HepG2 (cell line): Measurements from ENCODE around the gene PRKAR1B. TPM values are rescaled to one million over a fixed set of nuclear protein-coding genes. Genes with fewer than 3 reads are reported as not detected.

ENCODE experiments used
- GFI1 ChIP-seq: sonication (generic); formaldehyde crosslinking; IDR thresholded peaks from 2 replicates; pipeline ENCODE4 v1.5.0; 2020; ENCODE audit warnings: missing genetic modification reagents, mild to moderate bottlenecking, borderline replicate concordance
- KLF13 ChIP-seq: sonication (generic); formaldehyde crosslinking; IDR thresholded peaks from 2 replicates; pipeline ENCODE4 v1.4.0; 2020; ENCODE audit warnings: mild to moderate bottlenecking, missing genetic modification reagents
- KLF9 ChIP-seq: IDR thresholded peaks from 2 replicates; pipeline ENCODE4 v1.6.1; 2016; ENCODE audit warnings: low read depth
- MAFG ChIP-seq: sonication (generic); formaldehyde crosslinking; IDR thresholded peaks from 2 replicates; pipeline ENCODE4 v1.5.1; 2020; ENCODE audit warnings: mild to moderate bottlenecking, missing genetic modification reagents
- MIER3 ChIP-seq: IDR thresholded peaks from 2 replicates; pipeline ENCODE4 v1.6.1; 2016; ENCODE audit warnings: missing compliant biosample characterization, borderline replicate concordance
- MIXL1 ChIP-seq: IDR thresholded peaks from 2 replicates; pipeline ENCODE4 v1.6.1; 2016
- POLR2AphosphoS5 ChIP-seq: IDR thresholded peaks from 2 replicates; pipeline ENCODE4 v1.6.1; 2012; ENCODE audit warnings: low read depth, low read length
- PRMT3 ChIP-seq: sonication (generic); formaldehyde crosslinking; IDR thresholded peaks from 2 replicates; pipeline ENCODE4 v1.8.1; 2022; ENCODE audit warnings: low read depth, mild to moderate bottlenecking, moderate library complexity, missing genetic modification reagents, borderline replicate concordance
- REL ChIP-seq: sonication (generic); formaldehyde crosslinking; conservative IDR thresholded peaks from 2 replicates; pipeline ENCODE4 v1.8.0; 2022; ENCODE audit warnings: mild to moderate bottlenecking, missing genetic modification reagents, moderate library complexity
- SALL1 ChIP-seq: sonication (generic); formaldehyde crosslinking; IDR thresholded peaks from 2 replicates; pipeline ENCODE4 v1.8.0; 2022; ENCODE audit warnings: mild to moderate bottlenecking, missing genetic modification reagents
- SNAI1 ChIP-seq: sonication (generic); formaldehyde crosslinking; IDR thresholded peaks from 2 replicates; pipeline ENCODE4 v1.5.0; 2020; ENCODE audit warnings: mild to moderate bottlenecking, missing genetic modification reagents, borderline replicate concordance
- SNAPC2 ChIP-seq: sonication (generic); formaldehyde crosslinking; IDR thresholded peaks from 2 replicates; pipeline ENCODE4 v1.8.1; 2022; ENCODE audit warnings: mild to moderate bottlenecking, missing genetic modification reagents
- SNAPC4 ChIP-seq: sonication (generic); formaldehyde crosslinking; IDR thresholded peaks from 2 replicates; pipeline ENCODE4 v1.4.0; 2020; ENCODE audit warnings: mild to moderate bottlenecking, missing genetic modification reagents
- TBL1XR1 ChIP-seq: fragments of 150-350 bp; IDR thresholded peaks from 2 replicates; pipeline ENCODE4 v1.6.1; 2014; ENCODE audit warnings: borderline replicate concordance, low read length; ENCODE audit not compliant: partially characterized antibody
- TERF1 ChIP-seq: sonication (generic); formaldehyde crosslinking; IDR thresholded peaks from 2 replicates; pipeline ENCODE4 v1.8.0; 2022; ENCODE audit warnings: mild to moderate bottlenecking, missing genetic modification reagents, moderate library complexity
- ZBTB21 ChIP-seq: sonication (generic); formaldehyde crosslinking; IDR thresholded peaks from 2 replicates; pipeline ENCODE4 v1.4.0; 2020; ENCODE audit warnings: missing genetic modification reagents
- ZBTB7A ChIP-seq: sonication (generic); formaldehyde crosslinking; IDR thresholded peaks from 2 replicates; pipeline ENCODE4 v1.8.0; 2022; ENCODE audit warnings: mild to moderate bottlenecking, missing genetic modification reagents
- ZMYM4 ChIP-seq: sonication (generic); formaldehyde crosslinking; IDR thresholded peaks from 2 replicates; pipeline ENCODE4 v1.8.1; 2023; ENCODE audit warnings: mild to moderate bottlenecking, missing genetic modification reagents
- ZNF101 ChIP-seq: sonication (generic); formaldehyde crosslinking; IDR thresholded peaks from 2 replicates; pipeline ENCODE4 v1.4.0; 2020; ENCODE audit warnings: mild to moderate bottlenecking, low read depth, missing genetic modification reagents, borderline replicate concordance
- ZNF331 ChIP-seq: sonication (generic); formaldehyde crosslinking; IDR thresholded peaks from 2 replicates; pipeline ENCODE4 v1.4.0; 2020; ENCODE audit warnings: missing genetic modification reagents
- ZNF780A ChIP-seq: sonication (generic); formaldehyde crosslinking; IDR thresholded peaks from 2 replicates; pipeline ENCODE4 v1.8.0; 2022; ENCODE audit warnings: mild to moderate bottlenecking, missing genetic modification reagents, moderate library complexity
- ZNF83 ChIP-seq: sonication (generic); formaldehyde crosslinking; IDR thresholded peaks from 2 replicates; pipeline ENCODE4 v1.4.0; 2020; ENCODE audit warnings: missing genetic modification reagents, mild to moderate bottlenecking, borderline replicate concordance
- polyA plus RNA-seq, 8 experiments: library from polyadenylated mRNA; depleted of rRNA in 3 of 8; stranded (reverse) in 7 of 8; unstranded in 1 of 8; fragments of >200 nt; fragmentation: Illumina TruSeq in 4 of 8; extraction: Trizol in 4 of 8; gene quantifications; 2 replicates each; pipeline versions ENCODE4 v1.2.1 to v1.2.3, GENCODE V29; 2011 to 2016; ENCODE audit warnings: low read depth in 4 of 8, missing spikeins in 1 of 8, mixed read lengths in 1 of 8; ENCODE audit not compliant: insufficient read depth in 1 of 8
- total RNA-seq, 5 experiments: library from RNA; depleted of rRNA; stranded (reverse); fragments of >200 nt; fragmentation: Illumina TruSeq; extraction: Trizol; gene quantifications; 2 replicates each; pipeline ENCODE4 v1.2.3, GENCODE V29; 2016; ENCODE audit warnings: low read depth in 1 of 5
- TF ChIP-seq, protein P1 (sequence below), 2 experiments: fragments of 450-650 bp in 1 of 2; sonication (generic) in 1 of 2; formaldehyde crosslinking; IDR thresholded peaks; 2 replicates each; pipeline versions ENCODE4 v1.5.0 to v1.8.0; 2020 to 2022; ENCODE audit warnings: mild to moderate bottlenecking in 1 of 2, missing genetic modification reagents in 1 of 2
- TF ChIP-seq, protein P2 (sequence below): IDR thresholded peaks from 2 replicates; pipeline ENCODE4 v1.6.1; 2018; ENCODE audit warnings: missing genetic modification reagents, mild to moderate bottlenecking, missing compliant biosample characterization

PRKAR1B gene
- total and polyA plus RNA-seq, 2 of the 13 experiments (the other 11 are each of a cell fraction or from before 2014, with no cell fraction given), result 7.9 to 28.2 TPM

GRCh38 chr7:503575-504111 lies 223.4 kb downstream of the PRKAR1B start (continued):
- TF ChIP-seq KLF13 (CRISPR knock-in tag) (no peak), KLF9 (CRISPR knock-in tag) (no peak), SALL1 (CRISPR knock-in tag) (peak; percentile 86), TBL1XR1 (no peak), MIXL1 (peak; percentile 20; the same call in 1 of the 2 replicates), PRMT3 (CRISPR knock-in tag) (no peak), ZBTB21 (CRISPR knock-in tag) (peak; percentile 90), ZNF780A (CRISPR knock-in tag) (no peak), ZNF331 (CRISPR knock-in tag) (peak; percentile 84), SNAI1 (CRISPR knock-in tag) (no peak), REL (no peak), ZNF83 (CRISPR knock-in tag) (no peak), SNAPC2 (CRISPR knock-in tag) (no peak), GFI1 (no peak), TERF1 (CRISPR knock-in tag) (no peak), SNAPC4 (CRISPR knock-in tag) (no peak), ZMYM4 (CRISPR knock-in tag) (0 out of 2 replicates have a peak, but pooled peaks have one; percentile 46), MIER3 (CRISPR knock-in tag) (peak; percentile 78; the same call in 1 of the 2 replicates), ZNF101 (CRISPR knock-in tag) (no peak), ZBTB7A (CRISPR knock-in tag) (peak; percentile 81; the same call in 1 of the 2 replicates), MAFG (CRISPR knock-in tag) (no peak), POLR2AphosphoS5 (no peak)
- TF ChIP-seq, protein P1, sequence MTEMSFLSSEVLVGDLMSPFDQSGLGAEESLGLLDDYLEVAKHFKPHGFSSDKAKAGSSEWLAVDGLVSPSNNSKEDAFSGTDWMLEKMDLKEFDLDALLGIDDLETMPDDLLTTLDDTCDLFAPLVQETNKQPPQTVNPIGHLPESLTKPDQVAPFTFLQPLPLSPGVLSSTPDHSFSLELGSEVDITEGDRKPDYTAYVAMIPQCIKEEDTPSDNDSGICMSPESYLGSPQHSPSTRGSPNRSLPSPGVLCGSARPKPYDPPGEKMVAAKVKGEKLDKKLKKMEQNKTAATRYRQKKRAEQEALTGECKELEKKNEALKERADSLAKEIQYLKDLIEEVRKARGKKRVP (CRISPR knock-in tag; IDR thresholded peaks at IDR 0.05), result no peak
- TF ChIP-seq, protein P2, sequence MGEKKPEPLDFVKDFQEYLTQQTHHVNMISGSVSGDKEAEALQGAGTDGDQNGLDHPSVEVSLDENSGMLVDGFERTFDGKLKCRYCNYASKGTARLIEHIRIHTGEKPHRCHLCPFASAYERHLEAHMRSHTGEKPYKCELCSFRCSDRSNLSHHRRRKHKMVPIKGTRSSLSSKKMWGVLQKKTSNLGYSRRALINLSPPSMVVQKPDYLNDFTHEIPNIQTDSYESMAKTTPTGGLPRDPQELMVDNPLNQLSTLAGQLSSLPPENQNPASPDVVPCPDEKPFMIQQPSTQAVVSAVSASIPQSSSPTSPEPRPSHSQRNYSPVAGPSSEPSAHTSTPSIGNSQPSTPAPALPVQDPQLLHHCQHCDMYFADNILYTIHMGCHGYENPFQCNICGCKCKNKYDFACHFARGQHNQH (CRISPR knock-in tag), result no peak
